Immature natural killer cell (primary cell): Measurements from ENCODE around the gene MAEA. TPM values are rescaled to one million over a fixed set of nuclear protein-coding genes. Genes with fewer than 3 reads are reported as not detected.

ENCODE experiments used
- DNase-seq, 3 donors: peaks; one replicate each; pipeline ENCODE4 v3.0.0; 2022; ENCODE audit warnings: mixed read lengths in 1 of 3
- H3K27ac Mint-ChIP-seq, 6 donors: one replicate each; pipeline ENCODE4 v1.8.0; 2020; ENCODE audit warnings: mixed read lengths in 6 of 6, mild to moderate bottlenecking in 5 of 6, inconsistent platforms in 4 of 6, moderate library complexity in 3 of 6
- H3K27me3 Mint-ChIP-seq, 3 donors: one replicate each; pipeline ENCODE4 v1.8.0; 2020 to 2021; ENCODE audit warnings: low read depth in 3 of 3, mild to moderate bottlenecking in 3 of 3, mixed read lengths in 3 of 3, moderate library complexity in 3 of 3, inconsistent platforms in 1 of 3
- H3K36me3 Mint-ChIP-seq, 3 donors: one replicate each; pipeline ENCODE4 v1.8.0; 2020; ENCODE audit warnings: mixed read lengths in 3 of 3, inconsistent platforms in 2 of 3, mild to moderate bottlenecking in 2 of 3
- H3K4me1 Mint-ChIP-seq, 2 donors: one replicate each; pipeline ENCODE4 v1.8.0; 2020; ENCODE audit warnings: inconsistent platforms in 2 of 2, mild to moderate bottlenecking in 2 of 2, mixed read lengths in 2 of 2, moderate library complexity in 1 of 2
- H3K4me3 Mint-ChIP-seq, 5 donors: one replicate each; pipeline ENCODE4 v1.8.0; 2020; ENCODE audit warnings: mild to moderate bottlenecking in 5 of 5, mixed read lengths in 5 of 5, inconsistent platforms in 3 of 5, moderate library complexity in 3 of 5
- H3K9me3 Mint-ChIP-seq, 6 donors: one replicate each; pipeline ENCODE4 v1.8.0; 2020; ENCODE audit warnings: mild to moderate bottlenecking in 6 of 6, mixed read lengths in 6 of 6, inconsistent platforms in 4 of 6, moderate library complexity in 3 of 6
- polyA plus RNA-seq, 3 donors: library from polyadenylated mRNA; unstranded; fragments of 300-500 nt; fragmentation: Illumina TruSeq; gene quantifications; one replicate each; pipeline ENCODE4 v1.2.3, GENCODE V29; 2021

Gene MAEA
- polyA plus RNA-seq, 3 donors from 2014 or later: 60.7 to 76.0 (median 72.9) TPM

- H3K4me1 Mint-ChIP-seq: peaks cover 0 to 5% of the 10 kb centered on the region in 2 donors
- H3K4me3 Mint-ChIP-seq: no peak overlapping the region
- no peak for DNase-seq
- H3K36me3 Mint-ChIP-seq: peaks cover 6 to 31% (median 11%) of the 10 kb centered on the region in 3 donors
- H3K27ac Mint-ChIP-seq: no peak overlapping the region
- H3K27me3 Mint-ChIP-seq: peaks cover 0 to 2% (median 0%) of the 10 kb centered on the region in 3 donors
- no peaks in the 10 kb centered on the region for H3K9me3 Mint-ChIP-seq
These were observed 86.2 kb downstream of the MAEA start for GRCh38 chr4:1375761-1376322.

GRCh38 chr4:1376391-1376840 lies 86.7 kb downstream of the MAEA start:
- Mint-ChIP-seq H3K4me1 (peaks cover 0 to under 1% of the 10 kb centered on the region in 2 donors), H3K27me3 (peaks cover 0 to 2% (median 0%) of the 10 kb centered on the region in 3 donors), H3K27ac (no peak overlapping the region), H3K4me3 (no peak overlapping the region), H3K36me3 (peaks cover under 1 to 26% (median 5%) of the 10 kb centered on the region in 3 donors), H3K9me3 (no peaks in the 10 kb centered on the region)
- DNase-seq: no peak

- Mint-ChIP-seq H3K4me1 (no peaks in the 10 kb centered on the region), H3K4me3 (no peak overlapping the region), H3K27ac (no peak overlapping the region), H3K36me3 (peaks cover 0 to 19% (median 5%) of the 10 kb centered on the region in 3 donors), H3K9me3 (no peaks in the 10 kb centered on the region), H3K27me3 (peaks cover 0 to 2% (median 0%) of the 10 kb centered on the region in 3 donors)
- no peak for DNase-seq
These were observed 87.3 kb downstream of the MAEA start for GRCh38 chr4:1376841-1377605.

GRCh38 chr4:1377606-1378261 lies 88.0 kb downstream of the MAEA start:
- Mint-ChIP-seq H3K27me3 (no peaks in the 10 kb centered on the region), H3K4me3 (no peak overlapping the region), H3K36me3 (peaks cover 0 to 12% (median 8%) of the 10 kb centered on the region in 3 donors), H3K4me1 (no peaks in the 10 kb centered on the region), H3K27ac (no peak overlapping the region), H3K9me3 (no peaks in the 10 kb centered on the region)
- no peak for DNase-seq

- DNase-seq: no peak
- Mint-ChIP-seq H3K9me3 (no peaks in the 10 kb centered on the region), H3K4me1 (no peaks in the 10 kb centered on the region), H3K4me3 (no peak overlapping the region), H3K27me3 (no peaks in the 10 kb centered on the region), H3K36me3 (peaks cover 0 to 5% (median 3%) of the 10 kb centered on the region in 3 donors), H3K27ac (no peak overlapping the region)
These were observed 89.0 kb downstream of the MAEA start for GRCh38 chr4:1378559-1379231.

- Mint-ChIP-seq H3K27me3 (no peaks in the 10 kb centered on the region), H3K27ac (no peak overlapping the region), H3K36me3 (peaks cover 0 to 4% (median 0%) of the 10 kb centered on the region in 3 donors), H3K9me3 (no peaks in the 10 kb centered on the region), H3K4me3 (no peak overlapping the region), H3K4me1 (no peaks in the 10 kb centered on the region)
- no peak for DNase-seq
These were observed 89.7 kb downstream of the MAEA start for GRCh38 chr4:1379351-1379781.

- Mint-ChIP-seq H3K9me3 (no peaks in the 10 kb centered on the region), H3K36me3 (peaks cover 0 to 4% (median 0%) of the 10 kb centered on the region in 3 donors), H3K27ac (no peak overlapping the region), H3K27me3 (no peaks in the 10 kb centered on the region), H3K4me1 (no peaks in the 10 kb centered on the region), H3K4me3 (no peak overlapping the region)
- no peak for DNase-seq
These were observed 90.2 kb downstream of the MAEA start for GRCh38 chr4:1379801-1380331.

GRCh38 chr4:1380368-1381151 lies 90.9 kb downstream of the MAEA start:
- Mint-ChIP-seq H3K4me1 (no peaks in the 10 kb centered on the region), H3K27ac (no peak overlapping the region), H3K9me3 (no peaks in the 10 kb centered on the region), H3K36me3 (peaks cover 0 to 4% (median 0%) of the 10 kb centered on the region in 3 donors), H3K4me3 (no peak overlapping the region), H3K27me3 (no peaks in the 10 kb centered on the region)
- no peak for DNase-seq

- DNase-seq: no peak
- Mint-ChIP-seq H3K27ac (no peak overlapping the region), H3K27me3 (no peaks in the 10 kb centered on the region), H3K4me1 (no peaks in the 10 kb centered on the region), H3K9me3 (no peaks in the 10 kb centered on the region), H3K4me3 (no peak overlapping the region), H3K36me3 (peaks cover 0 to 5% (median under 1%) of the 10 kb centered on the region in 3 donors)
These were observed 91.5 kb downstream of the MAEA start for GRCh38 chr4:1381181-1381621.

GRCh38 chr4:1381944-1382541 lies 92.4 kb downstream of the MAEA start:
- Mint-ChIP-seq H3K4me1 (no peaks in the 10 kb centered on the region), H3K27ac (no peak overlapping the region), H3K9me3 (no peaks in the 10 kb centered on the region), H3K27me3 (no peaks in the 10 kb centered on the region), H3K4me3 (no peak overlapping the region), H3K36me3 (peaks cover 4 to 11% (median 6%) of the 10 kb centered on the region in 3 donors)
- no peak for DNase-seq

GRCh38 chr4:1382776-1383727 lies 93.4 kb downstream of the MAEA start:
- Mint-ChIP-seq H3K27ac (no peak overlapping the region), H3K4me3 (no peak overlapping the region), H3K27me3 (no peaks in the 10 kb centered on the region), H3K4me1 (no peaks in the 10 kb centered on the region), H3K36me3 (peaks cover 13 to 18% (median 14%) of the 10 kb centered on the region in 3 donors), H3K9me3 (no peaks in the 10 kb centered on the region)
- no peak for DNase-seq
